Measurements from ENCODE around the gene FDX2. TPM values are rescaled to one million over a fixed set of nuclear protein-coding genes. Genes with fewer than 3 reads are reported as not detected.

FDX2 gene
- total RNA-seq, 1 experiment from 2014 or later = 26.2 TPM

DNA sequence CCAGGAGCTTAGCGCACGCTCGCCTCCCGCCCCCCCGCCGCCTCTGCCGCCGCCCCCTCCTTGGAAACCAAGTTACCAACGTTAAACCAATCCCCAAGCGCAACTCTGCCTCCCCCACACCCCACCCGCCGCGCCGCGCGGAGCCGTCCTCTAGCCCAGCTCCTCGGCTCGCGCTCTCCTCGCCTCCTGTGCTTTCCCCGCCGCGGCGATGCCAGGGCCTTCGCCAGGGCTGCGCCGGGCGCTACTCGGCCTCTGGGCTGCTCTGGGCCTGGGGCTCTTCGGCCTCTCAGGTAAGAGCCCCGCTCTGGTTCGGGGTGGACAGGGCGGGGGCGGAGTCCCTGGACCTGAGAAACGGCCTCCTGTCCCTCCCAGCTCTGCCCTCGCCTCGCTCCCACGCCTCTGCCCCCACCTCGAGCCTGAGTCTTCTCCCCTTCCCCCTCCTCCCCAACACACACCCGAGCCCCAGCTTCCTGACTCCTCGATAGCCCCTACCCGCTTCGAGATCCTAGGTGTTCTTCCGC, 25.9 kb downstream of the FDX2 start, which contains the start of gene ICAM5:
TSS of gene ICAM5 (plus strand) at position 117 of the 521 bp plus-strand sequence. CDS start at position 209, 92 bp downstream.
- peaks cover 38% of the 10 kb centered on the region for H3K4me1 Mint-ChIP-seq
- POLR2A ChIA-PET = interaction anchor here (0.8 to 2.1 kb wide), 6 partner anchors 12 to 91 kb away, joined by 3 to 10 read pairs (median 6); partner anchors contain the start of genes ICAM1, RAVER1 and TYK2
- CTCF ChIA-PET = interaction anchor here (0.6 to 9.0 kb wide), 25 partner anchors 10 to 1801 kb away, joined by 3 to 180 read pairs (median 8); partner anchors contain the start of genes CDC37, DNMT1, ICAM1 and MRPL4
- H3K36me3 Mint-ChIP-seq = no peaks in the 10 kb centered on the region; the same call in 1 of the 2 replicates
- TF ChIP-seq, protein P1, sequence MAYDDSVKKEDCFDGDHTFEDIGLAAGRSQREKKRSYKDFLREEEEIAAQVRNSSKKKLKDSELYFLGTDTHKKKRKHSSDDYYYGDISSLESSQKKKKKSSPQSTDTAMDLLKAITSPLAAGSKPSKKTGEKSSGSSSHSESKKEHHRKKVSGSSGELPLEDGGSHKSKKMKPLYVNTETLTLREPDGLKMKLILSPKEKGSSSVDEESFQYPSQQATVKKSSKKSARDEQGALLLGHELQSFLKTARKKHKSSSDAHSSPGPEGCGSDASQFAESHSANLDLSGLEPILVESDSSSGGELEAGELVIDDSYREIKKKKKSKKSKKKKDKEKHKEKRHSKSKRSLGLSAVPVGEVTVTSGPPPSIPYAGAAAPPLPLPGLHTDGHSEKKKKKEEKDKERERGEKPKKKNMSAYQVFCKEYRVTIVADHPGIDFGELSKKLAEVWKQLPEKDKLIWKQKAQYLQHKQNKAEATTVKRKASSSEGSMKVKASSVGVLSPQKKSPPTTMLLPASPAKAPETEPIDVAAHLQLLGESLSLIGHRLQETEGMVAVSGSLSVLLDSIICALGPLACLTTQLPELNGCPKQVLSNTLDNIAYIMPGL (CRISPR knock-in tag; IDR thresholded peaks at IDR 0.05) = 0 out of 2 replicates have a peak, but pooled peaks have one; percentile 29
- TF ChIP-seq ZBTB21 (CRISPR knock-in tag; IDR thresholded peaks at IDR 0.05; ENCODE audit: borderline replicate concordance) (no peak), ZNF219 (CRISPR knock-in tag; IDR thresholded peaks at IDR 0.05; ENCODE audit: borderline replicate concordance) (no peak)
- DNase-seq (ENCODE audit: low spot score) = no peak
- peak within 1 kb of the TSS; percentile 82 for H3K4me3 Mint-ChIP-seq
- H3K9me3 Mint-ChIP-seq = no peaks in the 10 kb centered on the region
- peaks cover 89% of the 10 kb centered on the region for H3K27me3 Mint-ChIP-seq (ENCODE audit: low read depth)
- ATAC-seq = no peak
- H3K27ac Mint-ChIP-seq = peak within 1 kb of the TSS; percentile 93

DNA sequence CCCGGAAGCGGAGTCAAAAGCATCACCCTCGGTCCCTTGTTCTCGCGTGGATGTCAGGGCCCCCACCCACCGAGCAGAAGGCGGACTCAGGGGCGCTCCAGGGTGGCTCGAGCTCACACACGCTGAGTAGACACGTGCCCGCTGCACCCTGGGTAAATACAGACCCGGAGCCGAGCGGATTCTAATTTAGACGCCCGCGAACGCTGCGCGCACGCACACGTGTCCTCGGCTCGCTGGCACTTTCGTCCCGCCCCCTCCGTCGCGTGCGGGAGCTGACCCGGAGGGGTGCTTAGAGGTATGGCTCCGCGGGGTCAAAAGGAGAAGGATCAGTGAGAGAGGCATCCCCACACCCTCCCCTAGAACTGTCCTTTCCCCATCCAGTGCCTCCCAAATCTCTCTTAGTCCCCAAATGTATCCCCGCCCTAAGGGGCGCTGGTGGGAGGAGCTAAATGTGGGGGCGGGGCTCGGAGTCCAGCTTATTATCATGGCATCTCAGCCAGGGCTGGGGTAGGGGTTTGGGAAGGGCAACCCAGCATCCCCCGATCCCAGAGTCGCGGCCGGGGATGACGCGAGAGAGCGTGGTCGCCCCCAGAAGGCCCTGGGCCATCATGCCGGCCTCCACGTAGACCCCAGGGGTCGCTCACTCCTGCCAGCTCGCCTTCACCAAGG, 26.5 kb downstream of the FDX2 start:
- peak overlapping the region; percentile 93; the same call in 1 of the 2 replicates for H3K27ac Mint-ChIP-seq
- ATAC-seq = peak; percentile 8
- no peaks in the 10 kb centered on the region for H3K9me3 Mint-ChIP-seq
- peaks cover 35% of the 10 kb centered on the region for H3K4me1 Mint-ChIP-seq
- no peaks in the 10 kb centered on the region; the same call in 1 of the 2 replicates for H3K36me3 Mint-ChIP-seq
- peaks cover 85% of the 10 kb centered on the region for H3K27me3 Mint-ChIP-seq (ENCODE audit: low read depth)
- peak; percentile 86 for DNase-seq (ENCODE audit: low spot score)
- ChIA-PET CTCF (interaction anchor here (0.6 to 9.0 kb wide), 24 partner anchors 9 to 1801 kb away, joined by 3 to 180 read pairs (median 8); partner anchors contain the start of genes CDC37, DNMT1, ICAM1 and MRPL4), POLR2A (interaction anchor here (0.5 to 2.1 kb wide), 10 partner anchors 12 to 91 kb away, joined by 3 to 10 read pairs (median 4); partner anchors contain the start of genes ICAM1, RAVER1 and TYK2)
- H3K4me3 Mint-ChIP-seq = peak overlapping the region; percentile 82
- TF ChIP-seq EMX1 (CRISPR knock-in tag; IDR thresholded peaks at IDR 0.05) = no peak
- TF ChIP-seq, protein P2, sequence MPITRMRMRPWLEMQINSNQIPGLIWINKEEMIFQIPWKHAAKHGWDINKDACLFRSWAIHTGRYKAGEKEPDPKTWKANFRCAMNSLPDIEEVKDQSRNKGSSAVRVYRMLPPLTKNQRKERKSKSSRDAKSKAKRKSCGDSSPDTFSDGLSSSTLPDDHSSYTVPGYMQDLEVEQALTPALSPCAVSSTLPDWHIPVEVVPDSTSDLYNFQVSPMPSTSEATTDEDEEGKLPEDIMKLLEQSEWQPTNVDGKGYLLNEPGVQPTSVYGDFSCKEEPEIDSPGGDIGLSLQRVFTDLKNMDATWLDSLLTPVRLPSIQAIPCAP (CRISPR knock-in tag; IDR thresholded peaks at IDR 0.05) = 0 out of 2 replicates have a peak, but pooled peaks have one; percentile 67
- TF ChIP-seq KAT7 (CRISPR knock-in tag; IDR thresholded peaks at IDR 0.05; ENCODE audit: borderline replicate concordance) = no peak
- TF ChIP-seq RELA (CRISPR knock-in tag; IDR thresholded peaks at IDR 0.05; ENCODE audit: borderline replicate concordance) = no peak
- no peak for TF ChIP-seq CREM (CRISPR knock-in tag; IDR thresholded peaks at IDR 0.05)
- TF ChIP-seq MXD4 (CRISPR knock-in tag; IDR thresholded peaks at IDR 0.05; ENCODE audit: borderline replicate concordance) = no peak
- TF ChIP-seq, protein P3, sequence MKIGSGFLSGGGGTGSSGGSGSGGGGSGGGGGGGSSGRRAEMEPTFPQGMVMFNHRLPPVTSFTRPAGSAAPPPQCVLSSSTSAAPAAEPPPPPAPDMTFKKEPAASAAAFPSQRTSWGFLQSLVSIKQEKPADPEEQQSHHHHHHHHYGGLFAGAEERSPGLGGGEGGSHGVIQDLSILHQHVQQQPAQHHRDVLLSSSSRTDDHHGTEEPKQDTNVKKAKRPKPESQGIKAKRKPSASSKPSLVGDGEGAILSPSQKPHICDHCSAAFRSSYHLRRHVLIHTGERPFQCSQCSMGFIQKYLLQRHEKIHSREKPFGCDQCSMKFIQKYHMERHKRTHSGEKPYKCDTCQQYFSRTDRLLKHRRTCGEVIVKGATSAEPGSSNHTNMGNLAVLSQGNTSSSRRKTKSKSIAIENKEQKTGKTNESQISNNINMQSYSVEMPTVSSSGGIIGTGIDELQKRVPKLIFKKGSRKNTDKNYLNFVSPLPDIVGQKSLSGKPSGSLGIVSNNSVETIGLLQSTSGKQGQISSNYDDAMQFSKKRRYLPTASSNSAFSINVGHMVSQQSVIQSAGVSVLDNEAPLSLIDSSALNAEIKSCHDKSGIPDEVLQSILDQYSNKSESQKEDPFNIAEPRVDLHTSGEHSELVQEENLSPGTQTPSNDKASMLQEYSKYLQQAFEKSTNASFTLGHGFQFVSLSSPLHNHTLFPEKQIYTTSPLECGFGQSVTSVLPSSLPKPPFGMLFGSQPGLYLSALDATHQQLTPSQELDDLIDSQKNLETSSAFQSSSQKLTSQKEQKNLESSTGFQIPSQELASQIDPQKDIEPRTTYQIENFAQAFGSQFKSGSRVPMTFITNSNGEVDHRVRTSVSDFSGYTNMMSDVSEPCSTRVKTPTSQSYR (CRISPR knock-in tag; IDR thresholded peaks at IDR 0.05) = no peak
- TF ChIP-seq, protein P4, sequence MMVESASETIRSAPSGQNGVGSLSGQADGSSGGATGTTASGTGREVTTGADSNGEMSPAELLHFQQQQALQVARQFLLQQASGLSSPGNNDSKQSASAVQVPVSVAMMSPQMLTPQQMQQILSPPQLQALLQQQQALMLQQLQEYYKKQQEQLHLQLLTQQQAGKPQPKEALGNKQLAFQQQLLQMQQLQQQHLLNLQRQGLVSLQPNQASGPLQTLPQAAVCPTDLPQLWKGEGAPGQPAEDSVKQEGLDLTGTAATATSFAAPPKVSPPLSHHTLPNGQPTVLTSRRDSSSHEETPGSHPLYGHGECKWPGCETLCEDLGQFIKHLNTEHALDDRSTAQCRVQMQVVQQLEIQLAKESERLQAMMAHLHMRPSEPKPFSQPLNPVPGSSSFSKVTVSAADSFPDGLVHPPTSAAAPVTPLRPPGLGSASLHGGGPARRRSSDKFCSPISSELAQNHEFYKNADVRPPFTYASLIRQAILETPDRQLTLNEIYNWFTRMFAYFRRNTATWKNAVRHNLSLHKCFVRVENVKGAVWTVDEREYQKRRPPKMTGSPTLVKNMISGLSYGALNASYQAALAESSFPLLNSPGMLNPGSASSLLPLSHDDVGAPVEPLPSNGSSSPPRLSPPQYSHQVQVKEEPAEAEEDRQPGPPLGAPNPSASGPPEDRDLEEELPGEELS (CRISPR knock-in tag; IDR thresholded peaks at IDR 0.05) = 0 out of 2 replicates have a peak, but pooled peaks have one; percentile 17
- TF ChIP-seq ESRRA (CRISPR knock-in tag; IDR thresholded peaks at IDR 0.05; ENCODE audit: borderline replicate concordance) = no peak; the same call in 1 of the 2 replicates
- TF ChIP-seq ZNF232 (CRISPR knock-in tag; IDR thresholded peaks at IDR 0.05) = no peak; the same call in 1 of the 2 replicates
- no peak for TF ChIP-seq NR3C1 (CRISPR knock-in tag; conservative IDR thresholded peaks at IDR 0.05; ENCODE audit: low read depth)
- no peak for TF ChIP-seq ZNF219 (CRISPR knock-in tag; IDR thresholded peaks at IDR 0.05; ENCODE audit: borderline replicate concordance)
- TF ChIP-seq, protein P5, sequence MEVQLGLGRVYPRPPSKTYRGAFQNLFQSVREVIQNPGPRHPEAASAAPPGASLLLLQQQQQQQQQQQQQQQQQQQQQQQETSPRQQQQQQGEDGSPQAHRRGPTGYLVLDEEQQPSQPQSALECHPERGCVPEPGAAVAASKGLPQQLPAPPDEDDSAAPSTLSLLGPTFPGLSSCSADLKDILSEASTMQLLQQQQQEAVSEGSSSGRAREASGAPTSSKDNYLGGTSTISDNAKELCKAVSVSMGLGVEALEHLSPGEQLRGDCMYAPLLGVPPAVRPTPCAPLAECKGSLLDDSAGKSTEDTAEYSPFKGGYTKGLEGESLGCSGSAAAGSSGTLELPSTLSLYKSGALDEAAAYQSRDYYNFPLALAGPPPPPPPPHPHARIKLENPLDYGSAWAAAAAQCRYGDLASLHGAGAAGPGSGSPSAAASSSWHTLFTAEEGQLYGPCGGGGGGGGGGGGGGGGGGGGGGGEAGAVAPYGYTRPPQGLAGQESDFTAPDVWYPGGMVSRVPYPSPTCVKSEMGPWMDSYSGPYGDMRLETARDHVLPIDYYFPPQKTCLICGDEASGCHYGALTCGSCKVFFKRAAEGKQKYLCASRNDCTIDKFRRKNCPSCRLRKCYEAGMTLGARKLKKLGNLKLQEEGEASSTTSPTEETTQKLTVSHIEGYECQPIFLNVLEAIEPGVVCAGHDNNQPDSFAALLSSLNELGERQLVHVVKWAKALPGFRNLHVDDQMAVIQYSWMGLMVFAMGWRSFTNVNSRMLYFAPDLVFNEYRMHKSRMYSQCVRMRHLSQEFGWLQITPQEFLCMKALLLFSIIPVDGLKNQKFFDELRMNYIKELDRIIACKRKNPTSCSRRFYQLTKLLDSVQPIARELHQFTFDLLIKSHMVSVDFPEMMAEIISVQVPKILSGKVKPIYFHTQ (CRISPR knock-in tag; IDR thresholded peaks at IDR 0.05) = no peak
- TF ChIP-seq, protein P6, sequence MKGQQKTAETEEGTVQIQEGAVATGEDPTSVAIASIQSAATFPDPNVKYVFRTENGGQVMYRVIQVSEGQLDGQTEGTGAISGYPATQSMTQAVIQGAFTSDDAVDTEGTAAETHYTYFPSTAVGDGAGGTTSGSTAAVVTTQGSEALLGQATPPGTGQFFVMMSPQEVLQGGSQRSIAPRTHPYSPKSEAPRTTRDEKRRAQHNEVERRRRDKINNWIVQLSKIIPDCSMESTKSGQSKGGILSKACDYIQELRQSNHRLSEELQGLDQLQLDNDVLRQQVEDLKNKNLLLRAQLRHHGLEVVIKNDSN (CRISPR knock-in tag; IDR thresholded peaks at IDR 0.05) = peak; percentile 81
- TF ChIP-seq, protein P7, sequence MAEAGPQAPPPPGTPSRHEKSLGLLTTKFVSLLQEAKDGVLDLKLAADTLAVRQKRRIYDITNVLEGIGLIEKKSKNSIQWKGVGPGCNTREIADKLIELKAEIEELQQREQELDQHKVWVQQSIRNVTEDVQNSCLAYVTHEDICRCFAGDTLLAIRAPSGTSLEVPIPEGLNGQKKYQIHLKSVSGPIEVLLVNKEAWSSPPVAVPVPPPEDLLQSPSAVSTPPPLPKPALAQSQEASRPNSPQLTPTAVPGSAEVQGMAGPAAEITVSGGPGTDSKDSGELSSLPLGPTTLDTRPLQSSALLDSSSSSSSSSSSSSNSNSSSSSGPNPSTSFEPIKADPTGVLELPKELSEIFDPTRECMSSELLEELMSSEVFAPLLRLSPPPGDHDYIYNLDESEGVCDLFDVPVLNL (CRISPR knock-in tag; IDR thresholded peaks at IDR 0.05; ENCODE audit: borderline replicate concordance, low read depth) = no peak
- no peak for TF ChIP-seq ATF1 (CRISPR knock-in tag; IDR thresholded peaks at IDR 0.05)
- no peak for TF ChIP-seq NFYB (CRISPR knock-in tag; conservative IDR thresholded peaks at IDR 0.05; ENCODE audit: low read depth)

Measured in WTC11 (cell line).